GM21737 (cell line): ENCODE results near the gene FGD4.

Experiments used
- ATAC-seq: cut with Tn5 transposase; IDR thresholded peaks from one replicate; pipeline ENCODE4 v1.9.1; 2021; ENCODE audit warnings: mild to moderate bottlenecking, moderate library complexity; ENCODE audit not compliant: unreplicated experiment

The FGD4 gene

DNA sequence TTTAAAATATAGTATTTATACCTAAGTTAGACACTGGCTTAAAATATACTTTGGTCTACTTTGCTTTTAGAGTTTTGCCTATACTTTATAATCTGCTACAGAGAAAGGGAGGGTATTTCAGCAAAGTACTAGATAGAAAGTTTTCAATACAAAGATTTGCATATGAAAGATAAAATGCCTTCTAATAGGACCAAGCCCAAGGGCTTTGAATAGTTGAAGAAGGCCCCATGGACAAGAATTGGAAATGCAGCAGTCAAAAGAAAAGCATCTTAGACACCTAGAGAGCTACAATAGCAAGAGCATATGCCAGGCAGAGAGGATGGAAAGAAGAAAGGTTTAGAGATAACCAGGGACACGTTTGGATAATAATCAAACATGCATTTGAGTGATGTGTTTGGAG lies 196.7 kb downstream of the FGD4 start:
- ATAC-seq, result no peak

DNA sequence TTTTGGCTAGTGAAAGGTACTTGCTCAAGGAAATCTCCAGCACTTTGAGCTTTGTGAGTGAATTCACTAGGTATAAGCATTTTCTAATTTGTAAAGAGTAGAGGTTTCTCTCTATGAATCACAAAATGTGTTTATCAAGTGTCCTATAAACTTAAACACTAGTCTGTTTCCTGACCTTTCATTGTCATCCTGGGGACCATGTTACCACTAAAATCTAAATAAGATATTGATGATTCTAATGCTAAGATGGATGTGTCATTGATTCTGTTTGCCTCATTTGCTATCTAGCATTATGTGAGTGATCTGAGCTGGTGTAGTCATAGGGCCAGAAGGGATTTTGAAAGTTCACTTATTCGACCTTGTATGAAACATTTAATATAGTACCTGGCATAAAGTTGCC lies 199.3 kb downstream of the FGD4 start:
- no peak for ATAC-seq

DNA sequence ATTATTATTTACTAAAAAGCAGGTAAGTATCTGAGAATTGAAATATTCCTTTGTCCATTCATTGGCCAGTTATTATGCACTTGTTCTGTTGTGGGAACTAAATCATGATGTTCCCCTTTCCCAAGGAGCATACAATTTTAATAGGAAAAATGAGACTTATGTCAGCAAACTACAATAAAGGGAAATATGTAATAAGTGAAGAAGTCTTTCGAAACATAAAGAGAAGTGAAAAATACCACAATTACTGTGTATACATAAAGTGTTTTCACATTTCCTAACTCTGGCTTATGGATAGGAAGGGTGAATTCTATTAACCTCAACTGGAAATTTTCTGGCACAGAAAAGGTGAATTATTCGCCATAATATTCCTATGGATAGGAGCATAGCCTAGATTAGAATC lies 201.3 kb downstream of the FGD4 start:
- no peak for ATAC-seq

DNA sequence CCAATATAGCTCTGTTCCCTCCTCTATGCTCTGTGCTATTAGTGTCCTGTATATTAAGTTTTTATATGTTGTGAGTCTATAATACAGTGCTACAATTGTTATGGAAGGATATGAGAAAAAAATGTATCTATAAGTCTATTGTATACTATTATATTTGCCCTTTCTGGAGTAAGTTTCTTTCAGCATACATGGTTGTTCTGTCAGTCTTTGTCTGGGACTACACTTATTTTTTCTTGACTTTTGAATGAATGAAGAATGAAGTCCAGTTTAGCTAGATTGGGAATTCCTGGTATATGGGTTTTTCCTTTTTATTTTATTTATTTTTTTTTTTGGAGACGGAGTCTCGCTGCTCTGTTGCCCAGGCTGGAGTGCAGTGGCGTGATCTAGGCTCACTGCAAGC lies 203.7 kb downstream of the FGD4 start:
- ATAC-seq, result no peak

DNA sequence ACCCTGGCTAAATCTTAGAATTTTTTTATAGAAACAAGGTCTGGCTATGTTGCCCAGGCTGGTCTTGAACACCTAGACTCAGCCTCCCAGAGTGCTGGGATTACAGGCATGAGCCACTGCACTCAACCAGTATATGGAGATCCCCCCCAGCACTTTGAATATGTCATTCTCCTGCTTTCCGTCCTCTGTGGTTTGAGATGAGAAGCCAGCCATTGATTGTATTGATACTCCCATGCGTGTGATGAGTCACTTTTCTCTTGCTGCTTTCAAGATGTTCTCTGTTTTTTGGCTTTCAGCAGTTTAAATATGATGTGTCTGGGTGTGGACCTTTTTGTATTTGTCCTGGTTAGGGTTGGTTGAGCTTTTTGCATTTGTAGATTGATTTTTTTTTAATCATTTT lies 204.5 kb downstream of the FGD4 start:
- peak; percentile 73 for ATAC-seq

DNA sequence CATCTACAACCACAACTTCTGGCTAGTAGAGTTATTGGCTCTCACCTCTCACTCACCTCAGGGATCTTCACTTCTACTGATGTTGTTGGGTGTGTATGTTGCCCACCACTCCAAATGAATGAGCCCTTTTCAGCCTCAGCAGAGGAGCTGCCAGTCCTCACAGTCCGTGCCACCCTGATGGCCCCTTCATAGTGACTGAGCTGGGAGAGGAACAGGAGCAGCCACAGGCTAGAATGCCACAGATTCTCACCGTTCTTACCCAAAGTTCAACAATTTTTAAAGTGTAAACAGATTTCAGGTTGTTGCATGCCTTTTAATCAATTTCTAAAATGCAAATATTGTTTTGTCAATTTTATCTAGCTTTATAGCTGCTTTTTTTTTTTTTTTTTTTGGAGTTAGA lies 205.2 kb downstream of the FGD4 start:
- no peak for ATAC-seq

DNA sequence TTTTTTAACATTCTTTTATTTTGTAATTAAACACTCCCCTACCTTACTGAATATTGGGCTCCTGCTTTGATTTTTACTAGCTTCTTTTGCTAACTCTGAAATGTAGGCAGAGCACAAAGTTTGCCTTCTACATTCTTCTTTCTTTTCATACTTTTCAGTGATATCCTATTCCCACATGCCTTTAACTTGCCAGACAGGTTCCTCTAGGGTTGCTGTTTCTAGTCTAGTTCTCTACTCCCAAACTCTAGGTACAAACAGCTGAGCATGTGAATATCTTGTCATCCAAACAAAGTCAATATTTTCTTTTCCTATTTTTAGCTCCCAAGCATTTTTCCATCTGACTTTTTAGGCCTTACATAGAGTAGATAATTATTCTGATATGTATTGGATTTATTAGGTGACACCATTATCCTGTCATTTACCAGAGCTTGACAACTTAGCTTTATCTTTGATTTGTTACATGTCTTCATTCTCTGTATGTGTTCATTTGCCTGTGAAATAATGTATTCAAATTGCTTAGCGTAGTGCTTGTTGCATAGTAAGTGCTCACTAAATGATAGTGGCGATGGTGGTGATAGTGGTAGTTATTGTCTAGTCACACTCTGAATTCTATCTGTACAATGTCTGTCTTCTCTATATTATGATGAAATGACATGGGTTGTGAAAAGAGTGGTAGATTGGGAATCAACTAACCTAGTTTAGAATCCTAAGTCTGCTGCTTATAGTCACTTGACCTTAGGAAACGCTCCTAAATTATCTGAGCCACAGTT lies 206.2 kb downstream of the FGD4 start:
- no peak for ATAC-seq

DNA sequence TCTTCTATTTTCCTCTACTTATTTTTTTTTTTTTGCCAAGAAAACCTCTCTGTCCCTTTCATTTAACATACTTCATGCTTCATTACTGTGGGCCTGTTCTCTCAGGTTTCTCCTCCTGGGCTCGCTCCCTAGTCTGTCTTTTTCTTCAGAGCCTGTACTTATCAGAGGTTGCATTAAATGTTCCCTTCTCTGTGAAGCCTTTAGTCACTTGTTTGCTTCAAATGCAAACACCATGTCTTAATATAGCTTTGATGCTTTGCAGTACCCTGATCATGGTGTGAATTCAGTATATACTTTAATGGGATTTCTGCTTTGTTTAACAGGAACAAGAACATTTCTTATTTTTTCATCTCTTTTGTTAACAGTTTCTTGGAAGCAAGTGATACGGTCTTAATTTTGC lies 207.1 kb downstream of the FGD4 start:
- ATAC-seq, result no peak

DNA sequence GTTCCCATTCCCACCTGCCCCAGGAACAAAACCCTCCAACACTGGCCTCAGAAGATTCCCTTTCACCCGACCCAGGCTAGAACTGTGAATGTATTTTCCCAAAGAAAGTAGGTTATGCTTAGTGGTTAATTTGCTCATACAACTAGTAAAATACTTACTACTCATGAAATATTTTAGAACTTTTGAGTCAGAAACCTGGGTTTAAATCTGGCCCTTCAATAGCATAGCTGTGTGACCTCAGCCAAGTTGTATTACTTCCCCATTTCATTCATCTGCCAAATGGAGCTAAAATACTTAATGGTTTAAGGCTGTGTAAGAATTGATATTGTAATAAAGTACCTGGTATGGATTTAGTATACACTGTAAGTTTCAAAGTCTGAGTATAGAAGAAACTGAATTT lies 210.6 kb downstream of the FGD4 start:
- no peak for ATAC-seq

DNA sequence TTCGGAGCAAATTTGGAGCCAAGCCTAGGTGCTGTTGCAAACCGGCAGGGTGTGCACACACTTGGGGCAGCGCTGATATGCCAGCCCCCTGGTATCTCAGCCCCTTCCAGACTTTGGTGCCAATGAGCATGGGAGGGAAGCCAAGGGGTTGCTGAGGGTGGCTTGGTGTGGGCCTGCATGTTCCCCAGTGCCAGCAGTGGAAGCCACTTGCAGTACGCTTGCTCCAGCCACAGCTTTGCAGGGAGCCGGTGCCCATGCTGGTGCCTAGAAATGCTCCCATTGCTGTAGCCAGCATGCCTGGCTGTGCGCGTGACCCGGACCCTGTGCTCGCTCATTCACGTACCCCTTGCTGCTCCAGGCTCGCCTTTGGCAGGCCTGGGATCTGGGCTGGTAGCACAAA lies 212.6 kb downstream of the FGD4 start:
- no peak for ATAC-seq

DNA sequence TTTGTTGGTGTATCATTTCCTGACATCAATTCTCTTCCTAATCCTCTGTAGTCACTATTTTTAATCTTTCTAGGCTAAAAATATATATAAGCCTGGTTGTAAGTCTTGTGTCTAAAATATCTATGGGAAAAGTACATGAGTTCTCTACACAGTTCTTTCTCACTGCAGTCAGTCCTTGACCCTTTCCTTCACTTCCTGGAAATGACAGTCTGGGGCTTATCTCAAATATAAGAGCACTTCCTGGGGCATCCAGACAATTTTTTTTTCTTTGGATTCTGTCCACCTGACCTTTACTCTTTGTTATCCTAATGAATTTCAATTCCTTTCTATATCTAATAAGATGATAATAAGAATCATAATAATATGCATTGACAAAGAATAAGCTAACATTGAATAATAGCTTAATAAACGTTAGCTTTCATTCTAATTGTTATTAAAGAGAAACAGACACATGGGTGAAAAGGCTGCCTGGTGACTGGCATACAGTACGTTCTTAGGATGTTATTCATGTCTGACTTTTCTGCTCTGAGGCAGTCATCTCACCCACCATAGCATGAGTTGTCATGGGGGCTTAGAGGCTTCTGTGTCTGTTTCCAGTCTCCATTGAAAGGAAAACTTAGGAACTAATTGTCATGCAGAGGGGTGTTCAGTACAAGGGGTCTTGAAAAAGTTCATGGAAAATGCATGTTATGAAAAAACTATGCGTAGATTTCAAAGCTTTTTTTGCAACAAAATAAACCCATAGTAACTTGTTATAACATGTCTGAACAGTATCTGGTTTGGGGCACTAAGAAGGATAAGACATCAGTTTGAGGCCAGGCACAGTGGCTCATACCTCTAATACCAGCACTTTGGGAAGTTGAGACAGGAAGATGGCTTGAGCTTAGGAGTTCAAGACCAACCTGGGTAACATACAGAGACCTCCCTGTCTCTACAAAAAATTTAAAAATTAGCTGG lies 213.6 kb downstream of the FGD4 start:
- ATAC-seq, result no peak

DNA sequence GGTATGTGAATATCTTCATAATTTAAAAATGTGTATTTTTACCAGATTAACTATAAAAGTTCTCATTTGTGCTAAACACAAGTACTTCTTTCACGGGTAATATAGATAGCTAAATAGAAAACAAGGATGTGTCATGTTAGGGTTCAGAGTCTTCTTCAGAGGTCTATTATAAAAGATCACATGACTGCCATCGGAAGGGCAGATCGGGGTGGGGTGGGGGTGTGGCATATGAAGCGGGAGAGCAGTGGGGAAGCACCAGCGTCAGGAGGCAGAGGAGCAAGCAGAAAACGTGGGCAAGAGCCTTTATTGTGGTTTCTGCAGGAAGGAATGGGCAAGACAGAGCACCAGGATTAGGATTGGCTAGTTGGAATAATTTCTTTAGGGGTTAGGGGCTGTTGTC lies 216.1 kb downstream of the FGD4 start:
- ATAC-seq, result no peak

DNA sequence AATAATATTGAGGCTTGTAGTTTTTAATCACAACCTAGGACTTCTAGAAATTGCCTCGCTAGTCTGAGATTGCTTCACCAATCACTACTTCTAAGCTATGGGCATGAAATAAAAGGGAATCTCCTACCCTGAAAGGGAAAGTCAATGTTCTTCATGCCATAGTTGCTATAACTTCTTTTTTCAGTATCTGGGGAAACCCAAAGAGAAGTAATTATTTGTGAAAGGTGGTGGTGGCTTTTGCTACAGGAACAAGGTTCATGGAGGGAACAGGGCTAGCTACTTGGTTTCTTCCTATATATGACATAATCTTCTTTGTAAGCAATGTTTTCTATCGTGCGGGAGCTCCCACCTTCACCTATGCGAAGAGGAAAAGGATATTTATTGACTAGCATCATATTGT lies 218.2 kb downstream of the FGD4 start:
- ATAC-seq, result no peak

DNA sequence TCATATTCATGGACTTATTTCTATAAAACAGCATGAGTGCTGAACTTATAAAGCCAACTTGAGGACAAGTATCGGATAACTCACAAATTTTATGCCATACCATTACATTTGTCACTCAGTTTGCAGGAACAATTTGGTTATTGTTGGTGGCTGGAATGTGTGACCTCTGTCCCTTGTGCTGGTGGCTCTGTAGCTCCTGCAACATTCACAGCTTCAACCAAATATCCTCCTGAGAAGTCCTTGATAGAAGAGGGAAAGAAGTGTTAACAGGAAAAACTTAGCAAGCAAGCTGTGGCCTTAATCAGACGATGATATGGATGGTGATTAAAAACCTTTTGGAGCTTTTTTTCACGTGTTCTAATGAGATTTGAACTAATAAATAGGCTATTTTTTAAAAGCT lies 218.8 kb downstream of the FGD4 start:
- ATAC-seq, result no peak

DNA sequence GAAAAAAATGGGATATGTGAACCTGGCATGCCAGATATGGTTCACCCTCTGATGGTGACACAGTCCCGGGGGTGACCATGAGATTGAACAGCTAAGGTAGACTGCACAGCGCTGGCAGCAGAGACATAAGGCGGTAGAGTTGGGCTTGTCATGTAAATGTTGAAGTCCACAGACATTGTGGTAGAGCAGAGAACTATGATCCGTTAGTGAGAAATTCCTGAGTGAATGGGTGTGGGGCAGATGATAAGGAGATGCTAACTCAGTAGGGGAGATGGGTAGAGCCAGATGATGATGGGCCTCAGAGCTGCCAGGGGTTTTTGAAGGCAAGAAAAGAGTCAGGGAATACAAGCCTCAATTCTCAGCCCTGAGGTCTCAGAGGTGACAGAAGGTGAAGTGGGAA lies 228.6 kb downstream of the FGD4 start:
- ATAC-seq, result no peak

DNA sequence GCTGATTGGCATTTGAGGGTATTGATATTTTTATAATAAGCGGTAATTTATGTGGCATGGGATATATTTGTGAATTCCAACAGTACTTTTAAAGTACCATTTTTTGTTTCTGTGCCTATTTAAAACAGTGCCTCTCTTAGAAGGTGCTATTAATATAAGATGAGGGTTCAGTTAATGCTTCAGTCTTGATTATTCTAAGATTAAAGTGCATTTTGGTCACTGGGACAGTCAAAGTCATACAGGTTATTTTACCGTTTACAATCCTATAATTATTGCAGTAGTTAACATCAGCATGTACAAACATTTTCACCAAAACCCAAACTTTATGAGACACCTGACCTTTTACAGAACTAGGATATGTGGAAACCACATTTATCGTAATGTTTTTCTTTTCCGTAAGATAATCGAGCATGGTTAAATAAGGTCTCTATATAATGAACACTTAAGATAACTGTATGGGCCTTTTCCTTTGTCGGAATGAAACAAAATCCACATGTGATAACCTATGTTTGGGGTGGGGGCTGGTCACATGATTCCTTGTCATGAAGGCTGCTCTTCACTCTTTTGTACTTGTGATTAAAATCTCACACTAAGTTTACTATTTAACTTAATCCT lies 242.0 kb downstream of the FGD4 start:
- no peak for ATAC-seq

DNA sequence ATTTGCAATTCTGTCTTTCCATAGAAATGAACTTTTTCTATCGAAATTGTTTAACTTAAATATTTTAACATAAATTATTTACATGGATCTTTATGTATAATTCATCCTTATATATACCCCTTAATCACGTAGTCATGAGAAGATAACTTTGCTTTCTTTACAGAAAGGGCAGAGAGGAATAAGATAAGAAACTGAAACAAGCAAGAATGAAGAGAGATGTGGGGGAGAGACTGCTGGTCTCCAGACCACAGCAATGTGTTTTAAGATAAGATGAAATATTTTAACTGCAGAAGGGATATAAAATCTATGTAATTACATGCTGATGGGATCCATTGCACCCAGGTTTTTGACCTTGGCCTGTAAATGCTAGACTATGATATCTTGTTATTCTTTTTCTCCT lies 245.1 kb downstream of the FGD4 start:
- ATAC-seq, result no peak

DNA sequence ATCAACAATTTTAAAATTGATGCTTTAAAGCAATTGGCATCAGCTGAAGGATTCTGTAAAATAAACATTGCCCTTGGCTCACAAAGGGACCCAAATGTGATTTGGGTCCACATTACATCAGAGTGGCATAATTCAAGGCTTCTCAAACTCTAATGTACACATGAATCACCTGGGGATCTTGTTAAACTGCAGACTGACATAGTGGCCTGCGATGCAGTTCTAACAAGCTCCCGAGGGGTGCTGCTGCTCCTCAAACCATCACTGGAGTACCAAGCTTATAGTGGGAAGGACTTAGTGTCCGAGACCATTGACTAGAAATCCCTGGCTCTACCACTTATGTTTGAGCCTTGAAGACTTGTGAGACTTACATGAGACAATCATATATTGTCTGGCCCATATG lies 247.9 kb downstream of the FGD4 start:
- no peak for ATAC-seq

DNA sequence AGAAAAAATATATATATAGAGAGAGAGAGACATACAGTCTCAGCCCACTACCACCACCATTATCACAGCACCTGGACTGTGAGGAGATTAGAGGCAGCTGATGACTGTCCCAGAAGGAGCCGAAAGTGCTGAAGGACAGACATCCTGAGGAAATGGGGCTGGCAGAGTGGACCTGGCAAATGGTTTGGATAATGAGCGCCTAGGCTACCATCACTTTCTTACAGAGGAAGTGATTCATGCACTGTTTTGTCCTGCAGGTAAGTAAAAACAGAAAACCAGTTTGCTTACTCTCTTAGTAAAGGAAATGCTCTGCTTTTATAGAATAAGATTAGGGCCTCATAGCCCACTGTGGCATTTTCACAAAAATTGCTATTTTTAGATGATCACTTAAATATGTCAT lies 251.2 kb downstream of the FGD4 start:
- no peak for ATAC-seq

DNA sequence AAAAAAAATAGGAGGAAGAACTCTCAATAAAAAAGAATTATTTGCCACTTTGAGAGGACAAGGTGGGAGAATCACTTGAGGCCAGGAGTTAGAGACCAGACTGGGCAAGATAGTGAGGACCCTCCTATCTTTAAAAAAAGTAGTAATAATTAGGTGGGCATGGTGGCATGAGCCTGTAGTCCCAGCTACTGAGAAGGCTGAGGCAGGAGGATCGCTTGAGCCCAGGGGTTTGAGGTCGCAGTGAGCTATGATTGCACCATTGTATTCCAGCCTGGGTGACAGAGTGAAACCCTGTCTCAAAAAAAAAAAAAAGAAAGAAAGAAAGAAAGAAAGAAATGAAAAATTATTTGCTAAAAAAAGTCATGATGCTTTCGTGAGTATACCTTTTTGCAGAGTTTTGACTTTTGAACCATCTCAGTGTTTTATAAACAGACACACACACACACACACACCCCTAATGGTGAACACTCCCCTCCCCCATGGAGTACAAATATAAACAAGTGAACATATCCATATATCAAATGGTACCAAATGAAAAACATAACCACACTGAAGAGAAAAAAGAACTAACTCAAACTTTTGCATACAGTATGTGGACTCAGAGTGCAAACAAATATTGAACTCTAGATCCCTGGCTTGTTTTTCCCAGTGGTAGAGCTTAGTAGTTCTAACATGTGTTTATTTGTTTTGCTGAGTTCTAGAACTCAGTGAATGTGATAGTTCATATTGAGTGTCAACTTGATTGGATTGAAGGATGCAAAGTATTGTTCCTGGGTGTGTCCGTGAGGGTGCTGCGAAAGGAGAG lies 252.0 kb downstream of the FGD4 start:
- no peak for ATAC-seq

DNA sequence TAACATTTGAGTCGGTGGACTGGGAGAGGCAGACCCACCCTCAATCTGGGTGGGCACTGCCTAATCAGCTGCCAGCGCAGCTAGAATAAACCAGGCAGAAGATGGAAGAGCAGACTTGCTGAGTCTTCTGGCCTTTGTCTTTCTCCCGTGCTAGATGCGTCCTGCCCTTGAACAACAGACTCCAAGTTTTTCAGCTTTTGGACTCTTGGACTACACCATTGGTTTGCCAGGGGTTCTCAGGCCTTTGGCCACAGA lies 252.5 kb downstream of the FGD4 start:
- no peak for ATAC-seq
